Lower leg skin (tissue), 4 donors: ENCODE measurements around the gene SLC9A9. TPM values are rescaled to one million over a fixed set of nuclear protein-coding genes. Genes with fewer than 3 reads are reported as not detected.

Experiments
- DNase-seq, 2 donors: peaks; one replicate each; pipeline ENCODE4 v3.0.0-alpha.2; 2019; ENCODE audit warnings: low spot score in 2 of 2
- H3K4me3 ChIP-seq: fragments of 200-600 bp; sonication (generic); 2 replicates; pipeline ENCODE4 v1.5.1; 2017; ENCODE audit warnings: mild to moderate bottlenecking, low read depth; ENCODE audit not compliant: poor library complexity, severe bottlenecking
- POLR2A ChIP-seq, 2 donors: fragments of 450-650 bp; IDR thresholded peaks; one replicate each; pipeline ENCODE4 v1.6.1; 2016 to 2017; ENCODE audit warnings: antibody characterized with exemption in 2 of 2, mild to moderate bottlenecking in 1 of 2, moderate library complexity in 1 of 2
- WGBS, 2 donors: methylation state at CpG; one replicate each; pipeline ENCODE4 v1.1.5; 2018; 5-methylcytosine and 5-hydroxymethylcytosine counted together
- intact Hi-C: fragments of 100-400 bp; cut with DNase I; formaldehyde crosslinking; loops from one replicate; pipeline ENCODE4 v1.15.0; 2023; ENCODE audit warnings: low total_unique reads
- total RNA-seq, 4 donors: library from RNA; depleted of rRNA; stranded (reverse); fragments of >200 nt; gene quantifications; one replicate each; pipeline ENCODE4 v1.1.0, GENCODE V29; 2016
- TF ChIP-seq, protein P1 (sequence below), 3 donors: fragments of 450-650 bp; IDR thresholded peaks; one replicate each; pipeline ENCODE4 v1.5.1; 2016; ENCODE audit warnings: antibody characterized with exemption in 3 of 3, mild to moderate bottlenecking in 3 of 3, moderate library complexity in 2 of 3

Gene SLC9A9
- total RNA-seq, 4 donors from 2014 or later = 14.6 to 40.8 (median 23.7) TPM

DNA sequence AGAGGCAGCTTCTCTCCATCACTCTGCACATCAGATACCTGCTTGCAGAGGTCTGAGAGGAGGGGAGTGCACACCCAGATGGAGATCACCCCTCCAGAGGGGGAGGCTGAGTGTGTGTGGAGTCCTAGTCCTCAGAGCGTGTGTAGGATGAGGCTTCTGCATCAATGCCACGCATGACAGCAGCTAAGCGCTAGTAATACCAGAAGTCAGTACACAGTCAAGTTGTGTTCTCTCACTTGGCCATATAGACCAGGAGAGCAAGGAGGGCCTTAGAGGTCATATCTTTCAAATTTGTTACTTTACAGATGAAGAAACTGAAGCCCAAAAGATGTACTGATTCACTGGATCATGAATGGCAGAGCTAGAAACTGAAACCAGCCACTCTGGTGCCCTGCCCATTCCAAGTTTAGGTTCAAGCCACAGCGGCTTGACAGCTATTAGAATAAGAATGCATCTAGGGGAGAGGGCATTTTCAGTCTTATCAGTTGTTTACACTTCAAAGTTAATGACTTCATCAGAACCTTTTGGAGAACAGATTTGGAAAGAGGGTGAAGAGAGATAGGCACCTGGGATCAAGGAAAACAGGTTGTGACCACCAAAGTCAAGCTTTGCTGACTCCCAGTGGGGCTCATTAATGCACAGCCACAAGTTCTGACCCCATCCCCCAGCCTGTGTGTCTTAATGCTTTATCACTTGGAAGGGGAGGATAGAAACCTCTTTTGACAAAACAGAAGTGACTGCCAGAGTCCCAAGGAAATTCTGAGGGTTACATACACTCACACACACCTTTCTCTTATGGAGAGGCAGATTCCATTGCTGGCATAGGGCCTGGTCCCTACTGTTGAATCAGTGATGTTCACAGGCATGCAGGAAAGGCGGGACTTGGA, 418.4 kb downstream of the SLC9A9 start:
- intact Hi-C loops = no loop called here
- H3K4me3 ChIP-seq = no peak overlapping the region
- TF ChIP-seq, protein P1, sequence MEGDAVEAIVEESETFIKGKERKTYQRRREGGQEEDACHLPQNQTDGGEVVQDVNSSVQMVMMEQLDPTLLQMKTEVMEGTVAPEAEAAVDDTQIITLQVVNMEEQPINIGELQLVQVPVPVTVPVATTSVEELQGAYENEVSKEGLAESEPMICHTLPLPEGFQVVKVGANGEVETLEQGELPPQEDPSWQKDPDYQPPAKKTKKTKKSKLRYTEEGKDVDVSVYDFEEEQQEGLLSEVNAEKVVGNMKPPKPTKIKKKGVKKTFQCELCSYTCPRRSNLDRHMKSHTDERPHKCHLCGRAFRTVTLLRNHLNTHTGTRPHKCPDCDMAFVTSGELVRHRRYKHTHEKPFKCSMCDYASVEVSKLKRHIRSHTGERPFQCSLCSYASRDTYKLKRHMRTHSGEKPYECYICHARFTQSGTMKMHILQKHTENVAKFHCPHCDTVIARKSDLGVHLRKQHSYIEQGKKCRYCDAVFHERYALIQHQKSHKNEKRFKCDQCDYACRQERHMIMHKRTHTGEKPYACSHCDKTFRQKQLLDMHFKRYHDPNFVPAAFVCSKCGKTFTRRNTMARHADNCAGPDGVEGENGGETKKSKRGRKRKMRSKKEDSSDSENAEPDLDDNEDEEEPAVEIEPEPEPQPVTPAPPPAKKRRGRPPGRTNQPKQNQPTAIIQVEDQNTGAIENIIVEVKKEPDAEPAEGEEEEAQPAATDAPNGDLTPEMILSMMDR (IDR thresholded peaks at IDR 0.05) = no peak
- TF ChIP-seq POLR2A (IDR thresholded peaks at IDR 0.05) = no peak
- WGBS, 2 donors = 92 to 94% methylated on average over 5 of the region's 5 CpGs
- DNase-seq = no peak

DNA sequence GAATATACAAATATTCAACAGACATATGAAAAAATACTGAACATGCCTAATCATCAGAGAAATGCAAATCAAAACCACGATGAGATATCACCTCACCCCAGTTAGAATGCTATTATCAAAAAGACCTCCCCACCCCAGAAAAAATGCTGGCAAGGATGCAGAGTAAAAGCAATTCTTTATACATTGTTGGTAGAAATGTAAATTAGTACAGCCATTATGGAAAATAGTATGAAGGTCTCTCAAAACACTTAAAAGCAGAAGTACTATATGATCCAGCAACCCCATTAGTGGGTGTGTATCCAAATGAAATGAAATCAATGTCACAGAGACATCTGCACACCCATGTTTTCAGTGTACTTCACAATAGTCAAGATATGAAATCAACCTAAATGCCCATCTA, 420.0 kb downstream of the SLC9A9 start:
- DNase-seq = no peak
- no peak overlapping the region for H3K4me3 ChIP-seq
- TF ChIP-seq POLR2A (IDR thresholded peaks at IDR 0.05) = no peak
- TF ChIP-seq, protein P1 (IDR thresholded peaks at IDR 0.05) = no peak
- 71 to 78% methylated on average over 1 of the region's 1 CpG for WGBS, 2 donors
- intact Hi-C loops = no loop called here

DNA sequence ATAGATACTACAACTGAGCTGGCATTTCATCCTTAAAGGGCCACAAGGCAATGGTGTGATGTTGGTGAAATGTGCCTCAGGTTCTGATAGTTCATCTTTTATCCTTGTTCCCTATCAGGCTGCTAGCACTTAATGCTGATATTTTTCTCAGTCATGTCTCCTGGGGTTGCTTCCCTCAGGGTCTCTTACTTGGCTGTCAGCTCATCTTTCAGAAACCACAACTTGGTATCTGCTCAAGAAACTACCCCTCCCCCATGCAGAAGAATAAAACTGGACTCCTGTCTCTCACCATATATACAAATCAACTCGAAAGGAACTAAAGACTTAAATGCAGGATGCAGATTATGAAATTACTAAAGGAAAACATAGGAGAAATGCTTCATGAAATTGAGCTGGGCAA, 420.6 kb downstream of the SLC9A9 start:
- 82 to 93% methylated on average over 1 of the region's 1 CpG for WGBS, 2 donors
- intact Hi-C loops = no loop called here
- DNase-seq = no peak
- TF ChIP-seq, protein P1 (IDR thresholded peaks at IDR 0.05) = no peak
- no peak for TF ChIP-seq POLR2A (IDR thresholded peaks at IDR 0.05)
- no peak overlapping the region for H3K4me3 ChIP-seq

GRCh38 chr3:143424874-143425273, 423.4 kb downstream of the SLC9A9 start:
- no peak for DNase-seq
- 98 to 100% methylated on average over 1 of the region's 1 CpG for WGBS, 2 donors
- TF ChIP-seq, protein P1 (IDR thresholded peaks at IDR 0.05) = no peak
- no peak for TF ChIP-seq POLR2A (IDR thresholded peaks at IDR 0.05)
- H3K4me3 ChIP-seq = no peak overlapping the region
- intact Hi-C loops = no loop called here

DNA sequence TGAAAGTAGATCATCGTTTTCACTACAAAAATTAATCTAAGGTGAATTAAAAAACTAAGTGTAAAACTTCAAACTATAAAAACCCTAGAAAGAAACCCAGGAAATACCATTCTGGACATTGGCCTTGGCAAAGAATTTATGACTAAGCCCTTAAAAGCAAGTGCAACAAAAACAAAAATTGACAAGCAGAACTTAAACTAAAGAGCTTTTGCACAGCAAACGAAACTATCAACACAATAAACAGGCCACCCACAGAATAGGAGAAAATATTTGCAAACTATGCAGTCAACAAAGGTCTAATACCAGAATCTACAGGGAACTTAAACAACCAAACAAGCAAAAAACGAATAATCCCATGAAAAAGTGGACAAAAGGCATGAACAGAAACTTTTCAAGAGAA, 426.7 kb downstream of the SLC9A9 start:
- WGBS, 2 donors = 79 to 88% methylated on average over 3 of the region's 3 CpGs
- no peak for DNase-seq
- no peak overlapping the region for H3K4me3 ChIP-seq
- intact Hi-C loops = no loop called here
- no peak for TF ChIP-seq POLR2A (IDR thresholded peaks at IDR 0.05)
- TF ChIP-seq, protein P1 (IDR thresholded peaks at IDR 0.05) = no peak
